ENCODE data around the gene SLC10A6. TPM values are rescaled to one million over a fixed set of nuclear protein-coding genes. Genes with fewer than 3 reads are reported as not detected.

The SLC10A6 gene
- total and polyA plus RNA-seq, 2 of the 13 experiments (the other 11 are each of a cell fraction or from before 2014, with no cell fraction given) = not detected

DNA sequence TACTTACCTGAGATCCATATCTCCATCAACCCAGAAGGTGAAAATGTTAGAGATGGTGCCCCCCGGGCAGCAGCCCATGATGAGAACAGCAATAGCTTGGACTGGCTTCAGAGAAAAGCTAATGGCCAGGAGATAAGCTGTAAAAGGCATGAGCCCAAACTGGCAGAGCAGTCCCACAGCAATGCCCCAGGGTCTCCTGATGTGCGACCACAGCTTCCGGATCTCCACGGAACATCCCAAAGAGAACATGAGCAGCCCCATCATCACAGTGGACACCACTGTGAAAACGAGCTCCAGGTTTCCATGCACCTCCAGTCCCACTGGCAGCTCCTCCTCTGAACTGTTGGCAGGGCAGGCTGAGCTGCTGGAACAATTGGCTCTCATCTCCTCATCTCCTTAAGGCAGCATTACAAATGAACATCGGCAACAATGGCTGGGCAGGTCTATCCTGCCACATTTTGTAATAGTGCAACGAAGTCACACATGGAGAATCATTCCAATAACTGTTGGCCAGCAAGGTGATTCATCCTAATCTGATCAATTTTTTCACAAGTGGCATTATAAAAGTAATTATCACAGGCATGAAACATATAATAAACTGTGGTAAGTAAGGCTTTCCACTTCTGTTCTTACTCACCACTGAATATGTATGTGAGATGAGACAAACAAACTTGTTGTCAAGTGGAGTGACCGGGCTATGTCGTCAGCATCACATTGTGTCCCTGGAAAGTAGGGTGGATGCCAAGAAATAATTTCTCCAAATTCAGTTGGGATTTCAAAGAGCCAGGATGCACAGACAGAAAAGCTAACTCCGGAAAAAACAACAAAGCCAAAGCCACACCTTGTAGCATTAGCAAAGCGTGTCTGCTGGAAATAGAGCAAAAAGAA is at the start of gene SLC10A6 (continued):
- TF ChIP-seq, protein P1, sequence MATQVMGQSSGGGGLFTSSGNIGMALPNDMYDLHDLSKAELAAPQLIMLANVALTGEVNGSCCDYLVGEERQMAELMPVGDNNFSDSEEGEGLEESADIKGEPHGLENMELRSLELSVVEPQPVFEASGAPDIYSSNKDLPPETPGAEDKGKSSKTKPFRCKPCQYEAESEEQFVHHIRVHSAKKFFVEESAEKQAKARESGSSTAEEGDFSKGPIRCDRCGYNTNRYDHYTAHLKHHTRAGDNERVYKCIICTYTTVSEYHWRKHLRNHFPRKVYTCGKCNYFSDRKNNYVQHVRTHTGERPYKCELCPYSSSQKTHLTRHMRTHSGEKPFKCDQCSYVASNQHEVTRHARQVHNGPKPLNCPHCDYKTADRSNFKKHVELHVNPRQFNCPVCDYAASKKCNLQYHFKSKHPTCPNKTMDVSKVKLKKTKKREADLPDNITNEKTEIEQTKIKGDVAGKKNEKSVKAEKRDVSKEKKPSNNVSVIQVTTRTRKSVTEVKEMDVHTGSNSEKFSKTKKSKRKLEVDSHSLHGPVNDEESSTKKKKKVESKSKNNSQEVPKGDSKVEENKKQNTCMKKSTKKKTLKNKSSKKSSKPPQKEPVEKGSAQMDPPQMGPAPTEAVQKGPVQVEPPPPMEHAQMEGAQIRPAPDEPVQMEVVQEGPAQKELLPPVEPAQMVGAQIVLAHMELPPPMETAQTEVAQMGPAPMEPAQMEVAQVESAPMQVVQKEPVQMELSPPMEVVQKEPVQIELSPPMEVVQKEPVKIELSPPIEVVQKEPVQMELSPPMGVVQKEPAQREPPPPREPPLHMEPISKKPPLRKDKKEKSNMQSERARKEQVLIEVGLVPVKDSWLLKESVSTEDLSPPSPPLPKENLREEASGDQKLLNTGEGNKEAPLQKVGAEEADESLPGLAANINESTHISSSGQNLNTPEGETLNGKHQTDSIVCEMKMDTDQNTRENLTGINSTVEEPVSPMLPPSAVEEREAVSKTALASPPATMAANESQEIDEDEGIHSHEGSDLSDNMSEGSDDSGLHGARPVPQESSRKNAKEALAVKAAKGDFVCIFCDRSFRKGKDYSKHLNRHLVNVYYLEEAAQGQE (IDR thresholded peaks at IDR 0.05; ENCODE audit: borderline replicate concordance in 1 of 2, low read depth in 1 of 2, low read length in 2 of 2) = no peak
- TF ChIP-seq, protein P2, sequence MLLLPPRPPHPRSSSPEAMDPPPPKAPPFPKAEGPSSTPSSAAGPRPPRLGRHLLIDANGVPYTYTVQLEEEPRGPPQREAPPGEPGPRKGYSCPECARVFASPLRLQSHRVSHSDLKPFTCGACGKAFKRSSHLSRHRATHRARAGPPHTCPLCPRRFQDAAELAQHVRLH (CRISPR knock-in tag; IDR thresholded peaks at IDR 0.05; ENCODE audit: borderline replicate concordance, low read depth) = no peak
- TF ChIP-seq RBM39 (IDR thresholded peaks at IDR 0.05; ENCODE audit: low read depth, low read length, poor library complexity, severe bottlenecking) = no peak
- TF ChIP-seq SRF (IDR thresholded peaks at IDR 0.05; ENCODE audit: low read depth, low read length) = no peak
- TF ChIP-seq IRX3 (CRISPR knock-in tag; IDR thresholded peaks at IDR 0.05; ENCODE audit: borderline replicate concordance, low read depth) = no peak
- no peak for TF ChIP-seq ISL2 (CRISPR knock-in tag; IDR thresholded peaks at IDR 0.05)
- TF ChIP-seq, protein P3, sequence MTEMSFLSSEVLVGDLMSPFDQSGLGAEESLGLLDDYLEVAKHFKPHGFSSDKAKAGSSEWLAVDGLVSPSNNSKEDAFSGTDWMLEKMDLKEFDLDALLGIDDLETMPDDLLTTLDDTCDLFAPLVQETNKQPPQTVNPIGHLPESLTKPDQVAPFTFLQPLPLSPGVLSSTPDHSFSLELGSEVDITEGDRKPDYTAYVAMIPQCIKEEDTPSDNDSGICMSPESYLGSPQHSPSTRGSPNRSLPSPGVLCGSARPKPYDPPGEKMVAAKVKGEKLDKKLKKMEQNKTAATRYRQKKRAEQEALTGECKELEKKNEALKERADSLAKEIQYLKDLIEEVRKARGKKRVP (CRISPR knock-in tag; IDR thresholded peaks at IDR 0.05) = no peak
